NCI-H187 (cell line): ENCODE measurements around the gene ZNF32.
"Not testable (repeated sequence)": the region's sequence is repeated elsewhere in the genome, so short reads cannot be mapped to it uniquely, and the experiment has no call there.

Experiments used
- DNase-seq, 2 experiments: peaks; one replicate each; lab custom pipeline; 2025; lab: John Stamatoyannopoulos, UW

The ZNF32 gene

DNA sequence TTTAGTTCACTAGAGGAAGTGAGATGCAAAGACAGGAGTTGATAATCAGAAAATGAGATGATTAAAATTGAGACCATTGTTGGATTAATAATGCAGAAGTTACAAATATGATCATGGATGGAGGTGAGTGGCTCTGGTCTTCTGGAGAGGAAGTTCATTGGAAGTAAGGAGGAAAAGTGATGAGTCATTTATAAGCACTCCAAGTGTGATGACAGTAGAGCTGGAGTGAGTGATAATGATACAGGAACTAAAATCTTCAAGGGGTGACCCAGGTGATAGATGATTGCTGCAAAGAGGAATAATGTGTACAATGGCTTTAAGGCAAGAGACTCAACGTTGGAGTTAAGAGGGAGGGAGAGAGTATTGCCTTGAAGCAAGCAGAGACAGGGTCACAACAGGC lies 20.7 kb downstream of the ZNF32 start:
- DNase-seq, result no peak

DNA sequence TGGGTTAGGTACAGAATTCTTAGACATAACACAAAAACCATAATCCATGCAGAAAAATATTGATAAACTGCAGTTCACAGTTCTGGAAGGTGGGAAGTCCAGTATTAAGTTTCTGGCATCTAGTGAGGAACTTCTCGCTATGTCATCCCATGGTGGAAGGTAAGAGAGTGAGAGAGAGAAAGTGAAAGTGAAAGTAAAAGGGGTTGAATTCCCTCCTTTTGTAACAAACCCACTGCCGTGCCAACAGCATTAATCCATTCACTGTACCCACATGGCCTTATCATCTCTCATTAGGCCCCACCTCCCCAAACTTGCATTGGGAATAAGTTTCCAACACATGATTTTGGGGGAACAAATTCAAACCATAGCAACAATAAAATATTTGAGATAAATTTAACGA lies 25.3 kb downstream of the ZNF32 start:
- DNase-seq, result no peak

DNA sequence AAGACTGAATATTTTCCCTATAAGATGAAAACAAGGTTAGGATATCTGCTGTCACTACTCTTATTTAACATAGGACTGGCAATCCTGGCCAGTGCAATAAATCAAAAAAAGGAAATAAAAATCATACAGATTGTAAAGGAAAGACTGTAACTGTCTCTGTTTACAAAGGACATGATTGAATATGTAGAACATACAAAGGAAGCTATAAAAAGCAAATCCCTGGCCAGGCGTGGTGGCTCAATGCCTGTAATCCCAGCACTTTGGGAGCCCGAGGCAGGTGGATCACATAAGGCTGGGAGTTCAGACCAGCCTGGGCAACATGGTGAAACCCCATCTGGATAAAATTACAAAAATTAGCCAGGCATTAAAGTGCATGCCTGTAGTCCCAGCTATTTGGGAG lies 26.6 kb downstream of the ZNF32 start:
- DNase-seq, result no peak

GRCh38 chr10:43619368-43619767 lies 29.3 kb downstream of the ZNF32 start:
- DNase-seq, result no peak

- no peak for DNase-seq
Measured at GRCh38 chr10:43616697-43617370, 31.8 kb downstream of the ZNF32 start.

DNA sequence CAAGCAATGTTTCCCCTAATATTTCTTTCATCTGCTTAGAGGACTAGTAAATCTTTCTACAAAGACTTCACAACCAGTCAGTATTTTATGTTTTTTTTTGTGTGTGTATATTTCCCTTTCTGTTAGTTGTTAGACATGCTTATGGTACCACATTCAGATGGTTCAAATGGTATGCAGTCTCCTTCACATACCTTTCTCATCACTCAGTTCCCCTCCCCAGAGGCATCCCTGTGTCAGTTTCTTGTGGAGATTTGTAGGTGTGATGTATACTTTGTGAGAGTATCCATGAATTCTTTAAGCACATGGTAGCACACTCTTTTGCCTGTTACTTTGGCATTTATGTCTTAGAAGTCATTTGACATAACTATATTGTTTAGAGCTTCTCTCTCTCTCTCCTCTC lies 38.0 kb downstream of the ZNF32 start:
- no peak for DNase-seq

DNA sequence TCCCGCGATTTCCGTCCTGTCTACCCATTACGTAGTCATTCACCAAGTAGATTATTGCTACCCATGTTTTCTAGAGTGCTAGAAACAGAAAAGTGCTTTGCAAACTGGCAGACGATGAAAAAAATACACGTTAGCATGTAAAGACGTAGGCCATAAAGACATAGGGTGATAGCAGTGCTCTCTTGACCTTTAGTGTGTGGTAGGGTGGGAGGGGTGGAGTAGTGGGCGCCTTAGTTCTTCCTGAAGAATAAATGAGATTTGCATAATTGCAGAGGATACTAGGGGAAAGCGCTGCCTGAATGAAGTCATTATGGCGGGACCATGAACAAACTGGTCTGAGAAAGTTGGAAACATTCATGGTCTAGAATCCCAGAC lies 41.5 kb downstream of the ZNF32 start:
- DNase-seq, result no peak

GRCh38 chr10:43606323-43607198 lies 42.1 kb downstream of the ZNF32 start, which contains the start of gene ZNF485:
TSS of gene ZNF485 (plus strand) at chr10:43606438. CDS start at chr10:43607051, 613 bp downstream.
- DNase-seq, result peak; percentile 3 to 12

DNA sequence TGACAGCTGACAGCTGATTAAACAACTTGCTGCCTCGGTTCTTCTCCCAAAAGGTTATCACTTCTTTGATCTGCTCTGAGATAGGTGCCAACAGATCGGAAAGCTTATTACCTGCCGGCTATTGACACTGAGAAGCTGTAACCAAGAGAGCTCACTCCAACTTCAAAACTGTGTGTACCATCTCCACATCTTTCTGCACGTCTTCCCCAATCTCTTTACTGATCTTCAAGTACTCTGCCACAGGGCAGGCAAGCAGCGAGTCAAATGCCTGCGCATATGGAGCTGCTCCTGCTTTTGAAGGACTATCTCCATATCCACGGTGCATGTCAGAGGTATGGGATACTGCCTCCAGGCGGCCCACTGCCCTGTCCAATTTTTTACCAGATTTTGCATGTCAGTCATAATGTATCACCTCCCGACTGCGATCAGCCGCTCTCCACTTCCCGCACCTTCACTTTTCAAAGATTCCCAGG lies 42.8 kb downstream of the ZNF32 start:
- no peak for DNase-seq

GRCh38 chr10:43601576-43601975 lies 47.1 kb downstream of the ZNF32 start:
- DNase-seq, result not testable (repeated sequence)

DNA sequence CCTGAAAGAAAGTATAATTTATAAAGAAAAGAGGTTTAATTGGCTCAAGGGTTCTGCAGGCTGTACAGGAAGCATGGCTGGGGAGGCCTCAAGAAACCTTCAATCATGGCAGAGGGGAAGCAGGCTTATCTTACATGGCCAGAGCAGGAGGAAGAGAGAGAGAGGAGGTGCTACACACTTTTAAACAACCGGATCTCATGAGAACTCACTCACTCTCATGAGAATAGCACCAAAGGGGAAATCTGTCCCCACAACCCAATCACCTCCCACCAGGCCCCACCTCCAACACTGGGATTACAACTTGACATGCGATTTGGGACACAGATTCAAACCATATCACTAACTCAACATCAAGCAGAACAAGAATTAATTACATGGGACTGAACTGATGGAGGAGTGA lies 49.3 kb downstream of the ZNF32 start:
- DNase-seq, result no peak

- DNase-seq, result no peak
Measured at GRCh38 chr10:43598446-43598845, 50.2 kb downstream of the ZNF32 start.

DNA sequence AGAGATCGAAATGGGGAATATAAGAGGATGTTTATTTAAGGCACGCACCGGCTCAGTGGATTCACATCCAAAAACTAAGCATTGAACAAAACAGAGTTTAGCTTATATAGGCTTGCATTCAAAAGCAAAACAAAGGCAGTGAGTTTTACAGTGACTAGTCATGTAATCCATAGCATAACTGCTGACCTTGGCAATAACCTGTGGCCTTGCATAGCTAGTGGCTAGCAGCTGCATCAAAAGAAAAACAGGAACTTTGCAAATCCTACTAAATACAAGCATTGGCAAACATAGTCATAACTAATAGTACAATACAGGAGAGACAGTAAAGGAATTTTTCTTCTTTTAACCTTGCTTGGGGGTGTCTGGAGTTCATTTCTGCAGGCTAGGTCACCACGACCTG lies 52.1 kb downstream of the ZNF32 start:
- DNase-seq, result no peak

GRCh38 chr10:43595739-43596298 lies 52.9 kb downstream of the ZNF32 start:
- DNase-seq, result no peak

- DNase-seq, result no peak
Measured at GRCh38 chr10:43594944-43595589, 53.6 kb downstream of the ZNF32 start.
